DND-41 (cell line): Measurements from ENCODE around the gene HOXD8.

Experiments used
- CTCF ChIP-seq: IDR thresholded peaks from 2 replicates; pipeline ENCODE4 v1.5.1; 2012; ENCODE audit warnings: borderline replicate concordance, low read length, moderate library complexity, mild to moderate bottlenecking; ENCODE audit not compliant: poor library complexity, severe bottlenecking; ENCODE audit errors: extremely low read depth
- EZH2 ChIP-seq: IDR thresholded peaks from 3 replicates; pipeline ENCODE4 v1.6.1; 2012; ENCODE audit warnings: borderline replicate concordance, low read depth, mild to moderate bottlenecking, moderate library complexity, low read length, inconsistent platforms; ENCODE audit not compliant: severe bottlenecking

GRCh38 chr2:176110415-176111308 is 18.8 kb upstream of the HOXD8 start:
- TF ChIP-seq EZH2 (no peak), CTCF (no peak)
